Sigmoid colon (tissue), 4 donors: ENCODE measurements around the gene BZW1.

Experiments used
- CTCF ChIP-seq, 4 experiments: fragments of 450-650 bp in 3 of 4; fragments of 200-600 bp in 1 of 4; IDR thresholded peaks; one replicate each; pipeline ENCODE4 v1.5.1; 2016 to 2019; ENCODE audit warnings: antibody characterized with exemption in 4 of 4, mild to moderate bottlenecking in 3 of 4, moderate library complexity in 2 of 4
- EP300 ChIP-seq, 4 donors: sonication (generic); formaldehyde crosslinking; IDR thresholded peaks; one replicate each; pipeline ENCODE4 v1.6.1; 2017; ENCODE audit warnings: antibody characterized with exemption in 4 of 4
- POLR2A ChIP-seq, 2 donors: fragments of 450-650 bp; IDR thresholded peaks; one replicate each; pipeline ENCODE4 v1.6.1; 2016; ENCODE audit warnings: antibody characterized with exemption in 2 of 2, mild to moderate bottlenecking in 2 of 2, moderate library complexity in 2 of 2
- POLR2AphosphoS5 ChIP-seq, 4 donors: sonication (generic); formaldehyde crosslinking; IDR thresholded peaks; one replicate each; pipeline ENCODE4 v1.6.1; 2017; ENCODE audit warnings: antibody characterized with exemption in 4 of 4

- TF ChIP-seq CTCF (IDR thresholded peaks at IDR 0.05) (no peak), POLR2AphosphoS5 (IDR thresholded peaks at IDR 0.05) (peak in 1 of 4 donors; percentile 11), POLR2A (IDR thresholded peaks at IDR 0.05) (no peak), EP300 (IDR thresholded peaks at IDR 0.05) (no peak)
These were observed 1.3 kb upstream of the BZW1 start for GRCh38 chr2:200810252-200810997.
